GM19239 (cell line): ENCODE measurements around the gene ZC3H18.

Experiments
- DNase-seq: peaks from one replicate; pipeline ENCODE4 v3.0.0; 2011; ENCODE audit warnings: low spot score; ENCODE audit not compliant: insufficient read length
- FAIRE-seq: peaks from 2 replicates; lab custom pipeline; 2011; peaks lifted over from hg19 to GRCh38; lab: Jason Lieb, UNC

Gene ZC3H18

DNA sequence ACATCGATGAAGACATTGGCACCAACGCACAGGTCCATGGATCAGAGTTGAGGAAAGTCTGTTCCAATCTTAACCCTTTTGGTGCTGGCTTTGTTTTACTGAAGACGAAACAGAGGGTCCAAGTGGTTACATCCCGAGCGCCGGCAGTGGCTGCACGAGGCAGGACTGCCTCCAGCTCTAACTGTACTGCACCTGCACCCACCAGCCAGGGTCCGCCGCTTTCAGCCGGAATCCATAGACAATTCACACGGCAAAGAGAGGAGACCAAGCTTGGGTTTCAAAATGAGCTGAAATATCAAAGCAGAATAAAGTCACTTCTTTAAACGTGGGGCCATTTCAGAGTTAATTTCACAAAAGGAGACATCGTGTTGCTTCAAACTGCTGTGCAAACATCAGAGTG is 21.2 kb upstream of the ZC3H18 start:
- no peak for FAIRE-seq
- no peak for DNase-seq

- DNase-seq = no peak
- FAIRE-seq = no peak
Observed at GRCh38 chr16:88549671-88550245, 20.4 kb upstream of the ZC3H18 start.

GRCh38 chr16:88550246-88550661 is 19.9 kb upstream of the ZC3H18 start:
- DNase-seq (no peak), FAIRE-seq (no peak)

GRCh38 chr16:88552166-88552565 is 18.0 kb upstream of the ZC3H18 start:
- DNase-seq (no peak), FAIRE-seq (no peak)

GRCh38 chr16:88552815-88553214 is 17.4 kb upstream of the ZC3H18 start:
- DNase-seq (no peak), FAIRE-seq (no peak)

DNA sequence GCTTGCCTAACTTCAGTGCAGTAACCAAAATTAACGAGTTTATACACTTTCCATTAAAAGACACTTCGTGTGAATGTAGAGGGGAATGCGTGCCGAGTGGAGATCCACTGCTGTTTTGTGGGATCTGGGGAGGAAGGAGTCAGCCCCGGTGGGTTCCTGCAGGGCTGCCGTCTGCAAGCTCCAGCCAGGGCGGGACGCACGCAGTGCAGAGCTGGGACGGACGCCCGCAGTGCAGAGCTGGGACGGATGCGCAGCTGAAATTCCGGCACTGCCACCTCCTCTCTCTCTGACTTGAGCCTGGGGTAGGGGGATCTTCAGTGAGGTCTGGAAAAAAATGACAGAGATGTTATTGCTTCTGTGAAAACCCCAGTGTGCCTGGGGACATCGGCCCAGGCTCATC is 16.5 kb upstream of the ZC3H18 start:
- no peak for DNase-seq
- no peak for FAIRE-seq

DNA sequence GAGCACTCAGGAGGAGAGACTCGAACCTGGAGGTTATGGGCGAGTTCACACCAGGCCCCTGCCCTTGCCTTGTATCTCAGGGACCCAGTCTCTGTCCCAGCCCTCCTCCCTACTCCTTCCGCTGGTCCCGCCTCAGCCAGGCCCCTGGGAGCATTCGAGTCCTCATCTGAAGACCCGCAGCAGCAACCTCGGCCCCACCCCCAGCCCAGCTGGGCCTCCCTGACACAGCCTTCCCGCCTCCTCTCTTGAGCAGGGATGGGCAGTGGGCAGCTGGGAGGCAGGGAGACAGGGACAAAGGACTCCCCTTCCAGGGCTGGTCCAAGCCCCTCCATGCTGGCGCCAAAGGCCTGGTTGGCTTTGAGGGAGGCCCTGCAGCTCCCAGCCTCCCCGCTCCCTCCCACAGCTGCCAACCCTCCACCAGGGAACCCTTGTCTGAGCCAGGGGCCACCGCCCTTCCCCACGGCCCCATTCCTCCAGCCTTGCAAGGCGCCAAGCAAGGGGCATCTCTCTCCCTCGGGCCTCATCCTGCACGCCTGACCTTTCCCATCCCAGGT is 15.4 kb upstream of the ZC3H18 start:
- no peak for DNase-seq
- FAIRE-seq = no peak

DNA sequence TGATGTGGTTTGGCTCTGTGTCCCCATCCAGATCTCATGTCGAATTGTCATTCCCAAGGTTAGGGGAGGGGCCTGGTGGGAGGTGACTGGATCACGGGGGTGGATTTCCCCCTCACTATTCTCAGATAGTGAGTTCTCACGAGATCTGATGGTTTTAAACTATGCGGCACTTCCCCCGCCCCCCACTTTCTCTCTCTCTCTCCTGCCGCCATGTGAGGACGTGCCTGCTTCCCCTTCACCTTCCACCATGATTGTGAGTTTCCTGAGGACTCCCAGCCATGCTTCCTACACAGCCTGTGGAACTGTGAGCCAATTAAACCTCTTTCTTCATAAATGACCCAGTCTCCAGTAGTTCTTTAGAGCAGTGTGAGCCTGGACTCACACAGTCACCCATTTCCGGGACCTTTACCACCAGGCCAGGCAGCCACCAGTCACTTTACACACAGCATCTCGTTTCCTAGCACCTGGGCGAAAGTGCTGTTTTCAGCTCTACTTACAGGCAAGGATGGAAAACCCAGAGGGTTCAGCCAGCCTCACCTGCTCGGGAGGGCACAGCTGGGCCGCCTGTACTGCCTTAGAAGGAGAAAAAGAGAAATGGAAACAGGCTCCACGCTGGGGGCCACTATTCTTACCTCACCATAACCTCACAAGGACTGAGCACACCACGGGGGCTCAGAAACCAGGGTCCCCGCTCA is 13.8 kb upstream of the ZC3H18 start:
- DNase-seq = no peak
- no peak for FAIRE-seq

GRCh38 chr16:88558457-88559442 is 11.5 kb upstream of the ZC3H18 start:
- no peak for DNase-seq

DNA sequence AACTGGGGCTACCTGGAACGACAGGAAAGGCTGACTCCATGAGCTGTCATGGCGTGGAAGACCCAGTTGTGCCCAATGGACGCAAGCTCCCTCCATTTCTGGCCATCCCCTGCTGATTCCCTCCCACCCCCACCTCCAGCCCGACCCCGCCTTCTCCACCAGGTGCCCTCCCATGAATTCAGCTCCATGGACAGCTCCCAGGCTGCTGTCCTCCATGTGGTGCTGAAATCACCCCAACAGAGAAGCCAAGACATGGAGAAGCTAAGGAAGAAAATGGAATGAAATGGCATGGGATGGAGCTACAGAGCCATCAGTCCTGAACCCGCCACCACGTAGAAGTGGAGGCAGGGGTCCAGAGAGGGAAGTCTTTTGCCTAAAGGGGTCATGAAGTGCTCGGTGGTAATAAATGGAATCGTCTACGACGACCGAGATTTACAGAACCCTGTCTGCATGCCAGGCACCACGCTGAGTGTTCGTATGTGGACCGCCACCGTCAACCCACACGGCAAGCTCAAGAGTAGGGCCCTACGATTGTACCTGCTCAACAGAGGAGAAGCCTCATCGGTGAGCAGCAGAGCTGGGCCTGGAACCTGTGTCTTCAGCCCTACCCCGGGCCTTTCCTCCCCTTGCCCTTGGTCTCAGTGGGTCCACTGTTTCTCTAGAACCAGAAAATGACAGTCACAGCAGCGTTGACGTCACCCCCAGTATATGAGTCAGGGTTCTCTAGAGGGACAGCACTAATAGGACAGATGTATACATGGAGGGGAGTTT is 9.3 kb upstream of the ZC3H18 start:
- DNase-seq = no peak
- no peak for FAIRE-seq

More at GRCh38 chr16:88558457-88559442, 11.5 kb upstream of the ZC3H18 start:
- FAIRE-seq = no peak

DNA sequence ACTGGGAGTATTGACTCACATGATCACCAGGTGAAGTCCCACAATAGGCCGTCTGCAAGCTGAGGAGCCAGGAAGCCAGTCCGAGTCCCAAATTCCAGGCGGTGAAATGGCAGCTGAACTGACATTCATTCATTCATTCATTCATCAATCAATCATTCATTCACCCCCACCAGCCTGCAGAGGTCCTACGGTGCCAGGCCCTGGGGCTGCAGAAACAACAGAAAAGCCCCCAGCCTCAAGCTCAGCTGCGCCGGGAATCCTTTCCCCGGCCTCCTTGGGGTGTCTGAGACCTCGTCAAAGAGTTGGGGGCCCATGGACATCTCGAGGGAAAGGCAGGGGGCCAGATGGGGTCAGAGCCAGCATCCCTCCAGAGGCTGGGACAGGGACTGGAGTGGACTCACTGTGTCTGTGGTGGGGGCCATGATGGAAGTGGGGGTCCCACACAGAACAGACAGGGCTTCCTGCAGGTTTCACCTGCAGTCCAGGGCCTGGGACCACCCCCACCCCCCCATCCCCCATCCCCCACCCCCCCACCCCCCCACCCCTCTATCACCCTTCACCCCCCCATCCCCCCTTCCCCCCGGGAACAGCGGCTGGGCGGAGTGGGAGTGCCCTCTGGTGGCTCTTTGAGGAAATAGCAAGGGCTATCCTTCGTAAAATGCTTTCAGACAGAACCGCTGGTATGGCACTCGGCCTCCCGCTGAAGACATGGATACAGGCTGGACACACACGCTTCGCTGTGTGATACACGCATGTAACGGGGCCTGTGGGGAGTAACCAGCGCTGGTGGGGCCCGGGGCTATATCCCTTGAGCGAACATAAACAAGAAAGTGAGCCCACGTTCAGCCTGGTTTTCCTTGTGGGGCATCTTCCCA is 8.5 kb upstream of the ZC3H18 start:
- FAIRE-seq = peak; percentile 21

DNA sequence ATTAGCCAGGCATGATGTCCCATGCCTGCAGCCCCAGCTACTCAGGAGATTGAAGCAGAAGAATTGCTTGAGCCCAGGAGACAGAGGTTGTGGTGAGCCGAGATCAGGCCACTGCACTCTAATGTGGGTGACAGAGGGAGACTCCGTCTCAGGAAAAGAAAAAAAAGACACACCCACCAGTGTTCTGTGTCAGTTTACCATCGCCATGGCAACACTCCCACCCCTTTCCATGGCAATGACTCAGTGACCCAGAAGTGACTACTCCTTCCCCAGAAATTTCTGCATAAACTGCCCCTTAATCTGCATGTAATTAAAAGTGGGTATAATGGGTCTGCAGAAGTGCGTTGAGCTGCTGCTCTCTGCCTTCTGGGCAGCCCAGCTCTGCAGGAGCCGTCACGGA is 4.0 kb upstream of the ZC3H18 start:
- DNase-seq = no peak
- no peak for FAIRE-seq

More for the DNA sequence above, 8.5 kb upstream of the ZC3H18 start:
- peak; percentile 76 for DNase-seq

- DNase-seq (no peak), FAIRE-seq (peak; percentile 58)
Observed at GRCh38 chr16:88568710-88569613, 1.2 kb upstream of the ZC3H18 start.

- DNase-seq = no peak
- FAIRE-seq = no peak
Observed at GRCh38 chr16:88569614-88569984, 604 bp upstream of the ZC3H18 start.

DNA sequence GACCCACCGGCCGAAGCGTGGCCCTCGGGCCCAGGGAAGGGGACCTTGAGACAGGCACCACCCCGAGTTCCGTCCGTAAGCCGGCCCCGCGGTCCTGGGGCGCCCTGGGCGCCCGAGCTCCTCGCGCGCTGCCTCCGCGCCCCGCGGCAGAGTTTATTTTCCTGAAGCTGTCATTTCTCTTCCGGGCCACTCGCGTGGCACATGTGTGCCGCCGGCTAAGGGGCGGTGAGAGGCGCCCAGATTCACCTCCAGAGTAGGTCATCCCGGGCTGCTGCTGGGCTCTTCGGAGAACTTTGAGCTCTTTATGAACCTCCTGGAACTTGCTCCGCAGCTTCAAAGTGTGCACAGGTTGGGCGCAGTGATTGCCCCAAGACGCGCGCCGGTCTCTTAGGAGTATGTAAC is 489 bp downstream of the ZC3H18 start:
- FAIRE-seq = no peak
- no peak for DNase-seq

- no peak for FAIRE-seq
- DNase-seq = no peak
Observed at GRCh38 chr16:88575251-88575650, 5.0 kb downstream of the ZC3H18 start.

GRCh38 chr16:88576307-88576706 is 6.1 kb downstream of the ZC3H18 start:
- FAIRE-seq (no peak), DNase-seq (no peak)

DNA sequence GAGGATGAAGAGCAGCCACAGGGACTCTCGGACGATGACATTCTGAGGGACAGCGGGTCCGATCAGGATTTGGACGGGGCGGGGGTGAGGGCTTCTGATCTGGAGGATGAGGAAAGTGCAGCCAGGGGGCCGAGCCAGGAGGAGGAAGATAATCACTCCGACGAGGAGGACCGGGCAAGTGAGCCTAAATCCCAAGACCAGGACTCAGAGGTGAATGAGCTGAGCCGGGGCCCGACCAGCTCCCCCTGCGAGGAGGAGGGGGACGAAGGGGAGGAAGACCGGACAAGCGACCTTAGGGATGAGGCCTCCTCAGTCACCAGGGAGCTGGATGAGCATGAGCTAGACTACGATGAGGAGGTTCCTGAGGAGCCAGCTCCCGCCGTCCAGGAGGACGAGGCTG is 7.0 kb downstream of the ZC3H18 start:
- FAIRE-seq (no peak), DNase-seq (no peak)
